C1 segment of cervical spinal cord (tissue), 14 donors: ENCODE results near the gene KIAA0319L.

Experiments used
- DNase-seq, 14 donors: peaks; one replicate each; lab custom pipeline; 2025; lab: John Stamatoyannopoulos, UW

Gene KIAA0319L

DNA sequence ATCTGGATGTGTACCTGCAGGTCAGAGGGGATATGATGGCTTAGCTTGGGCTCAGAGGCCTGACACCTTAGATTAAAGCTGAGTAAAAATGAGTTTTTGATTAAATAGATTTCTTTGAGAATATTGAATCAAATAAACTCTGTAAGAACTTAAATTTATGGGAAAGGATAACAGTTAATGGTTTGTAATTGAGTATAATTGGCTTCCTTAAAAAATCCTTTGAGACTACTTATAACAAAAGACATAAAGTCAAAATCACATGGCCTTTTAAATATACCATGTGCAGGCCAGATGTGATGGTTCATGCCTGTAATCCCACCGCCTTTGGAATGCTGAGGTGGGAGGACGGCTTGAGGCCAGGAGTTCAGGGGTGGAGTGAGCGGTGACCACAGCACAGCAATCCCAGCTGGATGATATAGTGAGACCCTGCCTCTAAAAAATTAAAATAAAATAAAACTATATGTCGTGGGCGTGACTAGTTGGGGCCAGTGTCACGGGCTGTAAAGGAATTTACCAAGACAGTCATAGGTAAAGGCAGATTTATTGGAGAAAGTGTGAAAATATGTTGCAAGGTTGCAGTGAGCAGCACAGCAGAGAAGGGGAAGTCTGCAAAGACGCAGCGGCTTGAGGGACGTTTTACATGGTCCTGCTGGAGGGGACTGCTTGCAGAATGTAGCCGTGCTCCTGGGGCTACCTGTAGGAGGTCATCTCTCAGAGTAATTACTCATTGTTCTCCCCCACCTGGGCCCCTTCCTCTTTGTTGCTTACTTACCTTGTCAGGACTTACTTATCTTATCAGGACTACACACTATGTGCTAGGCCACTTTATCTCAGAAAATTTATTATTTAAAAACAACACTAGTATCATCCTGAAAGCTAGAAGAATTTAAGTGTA, 166.4 kb downstream of the KIAA0319L start:
- no peak for DNase-seq

- DNase-seq: no peak
Observed at GRCh38 chr1:35386959-35387358, 170.2 kb downstream of the KIAA0319L start.

DNA sequence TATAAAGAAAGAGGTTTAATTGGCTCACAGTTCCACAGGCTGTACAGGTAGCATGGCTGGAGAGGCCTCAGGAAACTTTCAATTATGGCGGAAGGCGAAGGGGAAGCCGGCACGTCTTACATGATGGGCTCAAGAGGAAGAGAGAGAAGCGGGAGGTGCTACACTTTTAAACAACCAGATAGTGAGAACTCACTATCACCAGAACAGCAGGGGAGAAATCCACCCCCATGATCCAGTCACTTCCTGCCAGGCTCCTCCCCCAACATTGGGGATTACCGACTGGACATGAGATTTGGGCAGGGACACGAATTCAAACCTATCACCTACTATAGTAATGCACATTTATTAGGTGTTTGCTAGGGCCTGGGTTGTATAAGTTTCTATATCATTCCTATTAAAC, 170.9 kb downstream of the KIAA0319L start:
- DNase-seq: no peak
